ENCODE measurements around the gene SPATA17.

Gene SPATA17

GRCh38 chr1:217871955-217872354 lies 240.8 kb downstream of the SPATA17 start:
- no peaks in the 10 kb centered on the region for H3K9me3 ChIP-seq (ENCODE audit: control insufficient read depth, insufficient read depth, low read depth, low read length)
- POLR2A ChIA-PET: no interaction called here
- no peak for TF ChIP-seq HOXD13 (CRISPR knock-in tag; IDR thresholded peaks at IDR 0.05; ENCODE audit: borderline replicate concordance)
- no peak for TF ChIP-seq ZNF354C (tag by site-specific recombination; IDR thresholded peaks at IDR 0.05; ENCODE audit: borderline replicate concordance, low read depth)
- no peak for TF ChIP-seq GFI1B (tag by site-specific recombination; IDR thresholded peaks at IDR 0.05)
- TF ChIP-seq ZNF341 (tag by site-specific recombination; IDR thresholded peaks at IDR 0.05; ENCODE audit: low read depth): no peak
- no peak for TF ChIP-seq ZNF785 (tag by site-specific recombination; IDR thresholded peaks at IDR 0.05)
- H3K36me3 ChIP-seq (ENCODE audit: control insufficient read depth in 2 of 2, insufficient read depth in 1 of 2, low read length in 2 of 2): no peaks in the 10 kb centered on the region
- H3K4me1 ChIP-seq (ENCODE audit: control insufficient read depth, insufficient read depth, low read length): no peaks in the 10 kb centered on the region
- H3K27ac ChIP-seq (ENCODE audit: extremely low read depth, low read depth, low read length): no peak overlapping the region
- H3K4me3 ChIP-seq (ENCODE audit: low read depth, low read length): no peak overlapping the region
- CTCF ChIA-PET: no interaction called here

DNA sequence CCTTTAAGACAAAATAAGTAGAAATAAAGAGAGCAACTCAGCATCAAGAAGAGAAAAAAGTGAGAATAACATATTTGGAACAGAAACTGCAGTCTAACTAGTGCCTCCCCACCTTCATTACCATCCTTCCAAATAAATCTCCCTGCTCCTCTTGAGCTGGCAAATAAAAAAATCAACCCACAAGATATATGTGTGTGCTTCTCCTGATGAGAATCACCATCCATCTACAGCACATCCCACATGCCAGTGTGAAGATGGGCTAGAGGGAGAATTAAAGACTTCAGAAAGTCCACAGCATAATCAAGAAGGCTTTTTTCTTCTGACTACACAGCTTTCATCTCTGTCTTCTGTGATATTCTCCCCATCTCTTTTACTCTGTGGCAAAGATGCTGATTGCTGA lies 244.1 kb downstream of the SPATA17 start:
- CTCF ChIA-PET: no interaction called here
- POLR2A ChIA-PET: no interaction called here
- TF ChIP-seq SP3 (tag by site-specific recombination; IDR thresholded peaks at IDR 0.05) (no peak), ZNF777 (tag by site-specific recombination; IDR thresholded peaks at IDR 0.05; ENCODE audit: borderline replicate concordance) (no peak), SP2 (tag by site-specific recombination; IDR thresholded peaks at IDR 0.05) (no peak), ZNF248 (tag by site-specific recombination; IDR thresholded peaks at IDR 0.05) (no peak), ZNF626 (tag by site-specific recombination; IDR thresholded peaks at IDR 0.05) (no peak), HOXA7 (CRISPR knock-in tag; IDR thresholded peaks at IDR 0.05; ENCODE audit: borderline replicate concordance) (no peak), PRDM4 (tag by site-specific recombination; IDR thresholded peaks at IDR 0.05) (no peak), KLF16 (tag by site-specific recombination; IDR thresholded peaks at IDR 0.05) (no peak), ZNF791 (tag by site-specific recombination; IDR thresholded peaks at IDR 0.05) (no peak), ZNF157 (tag by site-specific recombination; IDR thresholded peaks at IDR 0.05) (no peak), ZSCAN16 (tag by site-specific recombination; IDR thresholded peaks at IDR 0.05) (no peak), ZNF660 (tag by site-specific recombination; IDR thresholded peaks at IDR 0.05) (no peak), ZNF2 (tag by site-specific recombination; IDR thresholded peaks at IDR 0.05) (no peak), ZNF18 (tag by site-specific recombination; IDR thresholded peaks at IDR 0.05) (no peak)
- TF ChIP-seq, protein P1, sequence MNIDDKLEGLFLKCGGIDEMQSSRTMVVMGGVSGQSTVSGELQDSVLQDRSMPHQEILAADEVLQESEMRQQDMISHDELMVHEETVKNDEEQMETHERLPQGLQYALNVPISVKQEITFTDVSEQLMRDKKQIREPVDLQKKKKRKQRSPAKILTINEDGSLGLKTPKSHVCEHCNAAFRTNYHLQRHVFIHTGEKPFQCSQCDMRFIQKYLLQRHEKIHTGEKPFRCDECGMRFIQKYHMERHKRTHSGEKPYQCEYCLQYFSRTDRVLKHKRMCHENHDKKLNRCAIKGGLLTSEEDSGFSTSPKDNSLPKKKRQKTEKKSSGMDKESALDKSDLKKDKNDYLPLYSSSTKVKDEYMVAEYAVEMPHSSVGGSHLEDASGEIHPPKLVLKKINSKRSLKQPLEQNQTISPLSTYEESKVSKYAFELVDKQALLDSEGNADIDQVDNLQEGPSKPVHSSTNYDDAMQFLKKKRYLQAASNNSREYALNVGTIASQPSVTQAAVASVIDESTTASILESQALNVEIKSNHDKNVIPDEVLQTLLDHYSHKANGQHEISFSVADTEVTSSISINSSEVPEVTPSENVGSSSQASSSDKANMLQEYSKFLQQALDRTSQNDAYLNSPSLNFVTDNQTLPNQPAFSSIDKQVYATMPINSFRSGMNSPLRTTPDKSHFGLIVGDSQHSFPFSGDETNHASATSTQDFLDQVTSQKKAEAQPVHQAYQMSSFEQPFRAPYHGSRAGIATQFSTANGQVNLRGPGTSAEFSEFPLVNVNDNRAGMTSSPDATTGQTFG (tag by site-specific recombination; IDR thresholded peaks at IDR 0.05; ENCODE audit: borderline replicate concordance): no peak
- H3K36me3 ChIP-seq (ENCODE audit: control insufficient read depth in 2 of 2, insufficient read depth in 1 of 2, low read length in 2 of 2): no peaks in the 10 kb centered on the region
- H3K27ac ChIP-seq (ENCODE audit: extremely low read depth, low read depth, low read length): no peak overlapping the region
- H3K4me3 ChIP-seq (ENCODE audit: low read depth, low read length): no peak overlapping the region
- no peaks in the 10 kb centered on the region for H3K9me3 ChIP-seq (ENCODE audit: control insufficient read depth, insufficient read depth, low read depth, low read length)
- H3K4me1 ChIP-seq (ENCODE audit: control insufficient read depth, insufficient read depth, low read length): no peaks in the 10 kb centered on the region

Measured in HEK293 (cell line).